ENCODE results near the gene DMRTA2.

Gene DMRTA2

DNA sequence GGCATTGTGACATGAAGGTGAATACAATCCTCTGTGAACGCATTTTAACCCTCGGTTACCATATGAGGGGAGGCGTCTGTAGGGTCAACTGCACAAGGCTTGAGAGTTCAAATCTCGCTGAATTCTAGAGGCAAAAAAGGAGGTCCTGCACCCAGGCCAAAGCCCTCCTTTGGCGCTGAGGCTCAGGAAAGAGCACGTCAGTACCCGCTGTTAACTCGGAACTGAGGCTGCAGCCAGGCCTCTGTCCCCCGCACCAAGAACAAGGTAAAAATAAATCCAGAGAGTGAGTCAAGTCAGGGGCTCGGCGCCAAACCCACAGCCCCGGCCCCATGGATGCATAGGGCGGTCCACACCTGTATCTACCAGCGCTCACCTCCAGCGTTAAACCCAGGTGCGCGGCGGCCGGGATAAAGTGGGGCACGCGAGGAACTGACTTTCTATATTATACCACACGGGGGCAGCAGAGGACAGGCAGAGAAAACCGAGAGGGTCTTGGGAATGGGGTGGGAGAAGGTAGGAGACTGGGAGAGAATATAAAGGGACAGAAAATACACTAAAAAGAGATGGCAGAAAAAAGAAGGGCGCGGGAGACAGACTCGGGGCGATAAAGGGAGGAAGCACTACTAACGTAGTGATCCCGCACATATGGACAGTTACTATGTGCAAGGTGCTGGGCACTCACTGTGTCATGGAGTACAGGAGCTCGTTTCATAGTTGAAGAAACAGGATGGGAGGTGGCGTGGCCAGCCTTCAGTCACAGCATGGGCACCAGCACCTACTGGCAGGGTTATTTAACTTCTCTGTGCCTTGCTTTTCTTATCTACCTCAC is 54.9 kb downstream of the DMRTA2 start:
- H3K36me3 ChIP-seq (ENCODE audit: control insufficient read depth in 4 of 4, insufficient read depth in 4 of 4, low read length in 3 of 4) = no peaks in the 10 kb centered on the region
- H3K27ac ChIP-seq (ENCODE audit: insufficient read depth in 1 of 2, low read depth in 1 of 2, low read length in 2 of 2, poor library complexity in 1 of 2, severe bottlenecking in 2 of 2) = no peak overlapping the region
- peaks cover 2 to 47% (median 14%) of the 10 kb centered on the region in 5 experiments for H3K27me3 ChIP-seq (replicated peaks in 2 of 5; ENCODE audit: control insufficient read depth in 4 of 5, insufficient read depth in 5 of 5, low read length in 4 of 5)
- peaks cover 0 to 5% (median under 1%) of the 10 kb centered on the region in 4 experiments for H3K4me1 ChIP-seq (ENCODE audit: control extremely low read depth in 1 of 4, control insufficient read depth in 4 of 4, insufficient read depth in 4 of 4, low read length in 3 of 4)
- H3K4me3 ChIP-seq (ENCODE audit: control insufficient read depth in 1 of 7, extremely low read depth in 1 of 7, insufficient read depth in 4 of 7, low read depth in 2 of 7, low read length in 6 of 7) = peak overlapping the region in 2 of 7 experiments; percentile 29 to 45
- ChIA-PET POLR2A (no interaction called here), CTCF (interaction anchor here (0.6 to 2.6 kb wide), 12 partner anchors 10 to 849 kb away, joined by 3 to 7 read pairs (median 4); no protein-coding TSS in a partner anchor)
- peak; percentile 20 to 35 (median 35) for DNase-seq
- 26% methylated on average over 23 of the region's 31 CpGs for WGBS (ENCODE audit: insufficient coverage)
- H3K9me3 ChIP-seq (ENCODE audit: control extremely low read depth in 1 of 5, control insufficient read depth in 4 of 5, insufficient read depth in 2 of 5, low read depth in 1 of 5, low read length in 4 of 5) = no peaks in the 10 kb centered on the region
